GM12892 (cell line): ENCODE measurements around the gene NPEPPS.
"Not testable (repeated sequence)": the region's sequence is repeated elsewhere in the genome, so short reads cannot be mapped to it uniquely, and the experiment has no call there.

Experiments
- POLR2A ChIP-seq: IDR thresholded peaks from 2 replicates; pipeline ENCODE4 v1.6.1; 2011; ENCODE audit warnings: low read depth, low read length, control low read depth
- POLR2AphosphoS5 ChIP-seq: IDR thresholded peaks from 2 replicates; pipeline ENCODE4 v1.6.1; 2011; ENCODE audit warnings: low read depth, low read length, control low read depth
- TAF1 ChIP-seq: IDR thresholded peaks from 2 replicates; pipeline ENCODE4 v1.6.1; 2011; ENCODE audit warnings: low read depth, mild to moderate bottlenecking, control low read depth, low read length, borderline replicate concordance

- not testable (repeated sequence) for TF ChIP-seq POLR2A, POLR2AphosphoS5, TAF1
These were observed 419 bp downstream of the NPEPPS start for GRCh38 chr17:47531233-47531820.
